HepG2 (cell line): ENCODE data around the gene GRAMD2A. TPM values are rescaled to one million over a fixed set of nuclear protein-coding genes. Genes with fewer than 3 reads are reported as not detected.

Source experiments
- BCL6 ChIP-seq: IDR thresholded peaks from 2 replicates; pipeline ENCODE4 v1.6.1; 2016; ENCODE audit warnings: missing genetic modification reagents, missing compliant biosample characterization
- ELF3 ChIP-seq: IDR thresholded peaks from 2 replicates; pipeline ENCODE4 v1.6.1; 2016; ENCODE audit warnings: missing genetic modification reagents, missing compliant biosample characterization
- GATA4 ChIP-seq: sonication (generic); IDR thresholded peaks from 2 replicates; pipeline ENCODE4 v1.6.1; 2016; ENCODE audit warnings: antibody characterized with exemption, low read depth, borderline replicate concordance
- GFI1 ChIP-seq: sonication (generic); formaldehyde crosslinking; IDR thresholded peaks from 2 replicates; pipeline ENCODE4 v1.5.0; 2020; ENCODE audit warnings: missing genetic modification reagents, mild to moderate bottlenecking, borderline replicate concordance
- KLF9 ChIP-seq: IDR thresholded peaks from 2 replicates; pipeline ENCODE4 v1.6.1; 2016; ENCODE audit warnings: low read depth
- SMC3 ChIP-seq: IDR thresholded peaks from 2 replicates; pipeline ENCODE4 v1.6.1; 2011; ENCODE audit warnings: low read length, improper control_type of control experiment
- SNAPC4 ChIP-seq: sonication (generic); formaldehyde crosslinking; IDR thresholded peaks from 2 replicates; pipeline ENCODE4 v1.4.0; 2020; ENCODE audit warnings: mild to moderate bottlenecking, missing genetic modification reagents
- SP5 ChIP-seq: IDR thresholded peaks from 2 replicates; pipeline ENCODE4 v1.6.1; 2016; ENCODE audit warnings: low read depth, borderline replicate concordance
- ZNF251 ChIP-seq: sonication (generic); formaldehyde crosslinking; IDR thresholded peaks from 2 replicates; pipeline ENCODE4 v1.9.0; 2021; ENCODE audit warnings: mild to moderate bottlenecking, missing genetic modification reagents
- ZNF256 ChIP-seq: sonication (generic); formaldehyde crosslinking; conservative IDR thresholded peaks from 2 replicates; pipeline ENCODE4 v1.4.0; 2020; ENCODE audit warnings: missing genetic modification reagents
- ZNF713 ChIP-seq: sonication (generic); formaldehyde crosslinking; IDR thresholded peaks from 2 replicates; pipeline ENCODE4 v1.4.0; 2020; ENCODE audit warnings: mild to moderate bottlenecking, missing genetic modification reagents
- polyA plus RNA-seq, 8 experiments: library from polyadenylated mRNA; depleted of rRNA in 3 of 8; stranded (reverse) in 7 of 8; unstranded in 1 of 8; fragments of >200 nt; fragmentation: Illumina TruSeq in 4 of 8; extraction: Trizol in 4 of 8; gene quantifications; 2 replicates each; pipeline versions ENCODE4 v1.2.1 to v1.2.3, GENCODE V29; 2011 to 2016; ENCODE audit warnings: low read depth in 4 of 8, missing spikeins in 1 of 8, mixed read lengths in 1 of 8; ENCODE audit not compliant: insufficient read depth in 1 of 8
- total RNA-seq, 5 experiments: library from RNA; depleted of rRNA; stranded (reverse); fragments of >200 nt; fragmentation: Illumina TruSeq; extraction: Trizol; gene quantifications; 2 replicates each; pipeline ENCODE4 v1.2.3, GENCODE V29; 2016; ENCODE audit warnings: low read depth in 1 of 5

Gene GRAMD2A
- total and polyA plus RNA-seq, 2 of the 13 experiments (the other 11 are each of a cell fraction or from before 2014, with no cell fraction given), result 0.04 TPM; not detected in 1

GRCh38 chr15:72231833-72232478, 34.4 kb upstream of the GRAMD2A start (continued):
- TF ChIP-seq SNAPC4 (CRISPR knock-in tag), result 0 out of 2 replicates have a peak, but pooled peaks have one; percentile 43
- no peak for TF ChIP-seq ZNF251 (CRISPR knock-in tag)
- peak; percentile 31; the same call in 1 of the 2 replicates for TF ChIP-seq SP5
- TF ChIP-seq ELF3 (CRISPR knock-in tag), result peak; percentile 51
- TF ChIP-seq KLF9 (CRISPR knock-in tag), result 0 out of 2 replicates have a peak, but pooled peaks have one; percentile 82
- no peak for TF ChIP-seq SMC3
- TF ChIP-seq BCL6 (CRISPR knock-in tag), result no peak
- peak; percentile 48; the same call in 1 of the 2 replicates for TF ChIP-seq GATA4
- TF ChIP-seq ZNF256, result no peak
- no peak for TF ChIP-seq ZNF713 (CRISPR knock-in tag)
- peak; percentile 93 for TF ChIP-seq GFI1
- TF ChIP-seq, all 625 proteins: peak for 26
